HCT116 (cell line): Measurements from ENCODE around the gene SPTLC1. TPM values are rescaled to one million over a fixed set of nuclear protein-coding genes. Genes with fewer than 3 reads are reported as not detected.

Experiments used
- ATAC-seq: fragments of 200-7000 bp; cut with Tn5 transposase; 2 replicates; pipeline ENCODE4 v1.9.1; 2020; ENCODE audit warnings: mild to moderate bottlenecking, moderate library complexity
- BruUV-seq: library from RNA; stranded (reverse); fragments of 400-500 nt; replicated peaks from 2 replicates; lab custom pipeline; 2021; lab: Mats Ljungman, UMichigan
- CTCF ChIA-PET: fragments of 300-600 bp; sonication (Branson Sonifier 250); formaldehyde crosslinking; loops from one replicate; lab custom pipeline; 2021; ENCODE audit warnings: antibody characterized with exemption; lab: Charles Lee
- POLR2A ChIA-PET: fragments of 300-600, 350-600 bp; sonication (Branson Sonifier 250); formaldehyde crosslinking; loops from one replicate; lab custom pipeline; 2021; ENCODE audit warnings: antibody characterized with exemption; lab: Charles Lee
- RAD21 ChIA-PET, 2 experiments: fragments of 300-600 bp; sonication (Branson Sonifier 250); formaldehyde crosslinking; loops; one replicate each; lab custom pipeline; 2023; ENCODE audit warnings: low total read pairs in 2 of 2; ENCODE audit not compliant: uncharacterized antibody in 2 of 2, unreplicated experiment in 2 of 2, low non-redundant PET in 1 of 2; lab: Charles Lee
- DNase-seq: peaks from one replicate; pipeline ENCODE4 v3.0.0-alpha.2; 2010; ENCODE audit warnings: low read depth, low spot score
- H2AFZ ChIP-seq: fragments of 200-600 bp; shearing (Covaris generic), sonication (generic); 2 replicates; pipeline ENCODE4 v1.6.1; 2017; ENCODE audit warnings: low read depth, mixed run types, mixed read lengths, antibody characterized with exemption, low read length; ENCODE audit not compliant: poor library complexity, severe bottlenecking
- H3K27ac ChIP-seq: 2 replicates; pipeline ENCODE4 v1.5.1; 2012; ENCODE audit warnings: low read depth, low read length
- H3K27me3 ChIP-seq: fragments of 200-600 bp; sonication (generic); 2 replicates; pipeline ENCODE4 v1.6.1; 2016; ENCODE audit warnings: mixed run types, low read length, mixed read lengths; ENCODE audit not compliant: insufficient read depth
- H3K36me3 ChIP-seq, 2 experiments: fragments of 200-500 bp in 1 of 2; fragments of 200-600 bp in 1 of 2; sonication (Bioruptor generic) in 1 of 2; sonication (generic) in 1 of 2; 2 replicates each; pipeline versions ENCODE4 v1.5.1 to v1.6.1; 2014 to 2016; ENCODE audit warnings: low read length in 2 of 2, inconsistent platforms in 1 of 2, mixed read lengths in 1 of 2, mixed run types in 1 of 2; ENCODE audit not compliant: insufficient read depth in 2 of 2, control insufficient read depth in 1 of 2
- H3K4me1 ChIP-seq, 2 experiments: fragments of 200-600 bp in 1 of 2; sonication (generic) in 1 of 2; 2 replicates each; pipeline versions ENCODE4 v1.5.1 to v1.6.1; 2012 to 2017; ENCODE audit warnings: low read length in 2 of 2, inconsistent platforms in 1 of 2, mild to moderate bottlenecking in 1 of 2, mixed read lengths in 1 of 2, mixed run types in 1 of 2, moderate library complexity in 1 of 2; ENCODE audit not compliant: insufficient read depth in 2 of 2, control insufficient read depth in 1 of 2
- H3K4me2 ChIP-seq: fragments of 200-600 bp; sonication (generic); 2 replicates; pipeline ENCODE4 v1.6.1; 2017; ENCODE audit warnings: mixed run types, low read length, mixed read lengths
- H3K4me3 ChIP-seq, 2 experiments: fragments of 200-600 bp in 1 of 2; sonication (generic) in 1 of 2; replicated peaks in 1 of 2; 2 replicates each; pipeline ENCODE4 v1.5.1; 2011 to 2016; ENCODE audit warnings: low read length in 2 of 2, control low read depth in 1 of 2, low read depth in 1 of 2, mild to moderate bottlenecking in 1 of 2, mixed read lengths in 1 of 2, mixed run types in 1 of 2
- H3K79me2 ChIP-seq: fragments of 200-600 bp; sonication (generic); 2 replicates; pipeline ENCODE4 v1.6.1; 2017; ENCODE audit warnings: mild to moderate bottlenecking, mixed run types, low read length, moderate library complexity, mixed read lengths; ENCODE audit not compliant: insufficient read depth
- H3K9ac ChIP-seq: fragments of 200-600 bp; sonication (generic); 2 replicates; pipeline ENCODE4 v1.6.1; 2016; ENCODE audit warnings: low read length, mixed read lengths
- H3K9me2 ChIP-seq: fragments of 200-600 bp; sonication (generic), shearing (Covaris generic); 2 replicates; pipeline ENCODE4 v1.6.1; 2017; ENCODE audit warnings: mixed run types, mild to moderate bottlenecking, moderate library complexity; ENCODE audit not compliant: insufficient read depth
- H3K9me3 ChIP-seq, 2 experiments: fragments of 200-500 bp in 1 of 2; fragments of 200-600 bp in 1 of 2; sonication (Bioruptor generic) in 1 of 2; sonication (generic) in 1 of 2; 2 replicates each; pipeline ENCODE4 v1.6.1; 2014 to 2017; ENCODE audit warnings: low read length in 2 of 2, mixed read lengths in 2 of 2, inconsistent platforms in 1 of 2, low read depth in 1 of 2, mild to moderate bottlenecking in 1 of 2, mixed run types in 1 of 2, moderate library complexity in 1 of 2; ENCODE audit not compliant: control insufficient read depth in 1 of 2, insufficient read depth in 1 of 2
- H4K20me1 ChIP-seq: fragments of 200-600 bp; sonication (generic), shearing (Covaris generic); 2 replicates; pipeline ENCODE4 v1.6.1; 2017; ENCODE audit warnings: mixed run types, mild to moderate bottlenecking, moderate library complexity; ENCODE audit not compliant: insufficient read depth
- EZH2 ChIP-seq: fragments of 200-600 bp; sonication (generic); IDR thresholded peaks from 2 replicates; pipeline ENCODE4 v1.6.1; 2017; ENCODE audit warnings: antibody characterized with exemption, mixed run types
- EZH2phosphoT487 ChIP-seq: fragments of 200-600 bp; IDR thresholded peaks from 2 replicates; pipeline ENCODE4 v1.6.1; 2018; ENCODE audit warnings: antibody characterized with exemption, borderline replicate concordance
- FOSL1 ChIP-seq: IDR thresholded peaks from 2 replicates; pipeline ENCODE4 v1.6.1; 2012; ENCODE audit warnings: low read depth
- MAX ChIP-seq: IDR thresholded peaks from 2 replicates; pipeline ENCODE4 v1.6.1; 2012
- POLR2A ChIP-seq: IDR thresholded peaks from 2 replicates; pipeline ENCODE4 v1.7.0; 2011; ENCODE audit warnings: borderline replicate concordance; ENCODE audit not compliant: insufficient read depth, insufficient read length; ENCODE audit errors: extremely low read depth
- POLR2AphosphoS5 ChIP-seq: IDR thresholded peaks from 2 replicates; pipeline ENCODE4 v1.6.1; 2011; ENCODE audit warnings: mild to moderate bottlenecking, low read depth, low read length, moderate library complexity
- RAD21 ChIP-seq: IDR thresholded peaks from 2 replicates; pipeline ENCODE4 v1.6.1; 2012; ENCODE audit warnings: low read depth, mild to moderate bottlenecking
- TCF7L2 ChIP-seq: IDR thresholded peaks from 2 replicates; pipeline ENCODE4 v1.7.0; 2011; ENCODE audit warnings: borderline replicate concordance, inconsistent platforms; ENCODE audit not compliant: insufficient read depth, insufficient read length; ENCODE audit errors: extremely low read depth
- ZNF274 ChIP-seq: fragments of 200-500 bp; sonication (Bioruptor generic); IDR thresholded peaks from 2 replicates; pipeline ENCODE4 v1.6.1; 2014; ENCODE audit warnings: mild to moderate bottlenecking, low read depth, low read length, inconsistent platforms
- intact Hi-C: fragments of 100-400 bp; cut with micrococcal nuclease; formaldehyde crosslinking; loops from 2 replicates; pipeline ENCODE4 v1.10.0; 2022
- total RNA-seq: library from RNA; stranded (reverse); gene quantifications from one replicate; pipeline ENCODE4 v1.2.1, GENCODE V29; 2021; ENCODE audit not compliant: unreplicated experiment

SPTLC1 gene
- total RNA-seq, 1 experiment from 2014 or later: 81.7 TPM

- no peaks in the 10 kb centered on the region for H3K4me1 ChIP-seq
- H3K79me2 ChIP-seq: no peaks in the 10 kb centered on the region
- ChIA-PET CTCF (no interaction called here), RAD21 (no interaction called here), POLR2A (no interaction called here)
- peaks cover 3% of the 10 kb centered on the region; the same call in 1 of the 2 replicates for H3K27me3 ChIP-seq
- no peaks in the 10 kb centered on the region for H3K36me3 ChIP-seq
- H3K9me2 ChIP-seq: no peaks in the 10 kb centered on the region
- H3K27ac ChIP-seq: no peak overlapping the region
- ATAC-seq (no peak), DNase-seq (no peak)
- H3K4me2 ChIP-seq: no peak overlapping the region
- H3K9ac ChIP-seq: no peak overlapping the region
- H3K4me3 ChIP-seq: no peak overlapping the region
- no peaks in the 10 kb centered on the region for H4K20me1 ChIP-seq
- BruUV-seq: no TSS peak
- intact Hi-C loops: no loop called here
- TF ChIP-seq EZH2phosphoT487 (no peak), MAX (no peak), ZNF274 (no peak), POLR2AphosphoS5 (no peak), EZH2 (no peak), RAD21 (no peak), POLR2A (no peak), FOSL1 (no peak)
- no peaks in the 10 kb centered on the region for H3K9me3 ChIP-seq
- no peak overlapping the region for H2AFZ ChIP-seq
These were observed 120.8 kb downstream of the SPTLC1 start for GRCh38 chr9:91994422-91994821.

- no peak overlapping the region for H3K27ac ChIP-seq
- H2AFZ ChIP-seq: no peak overlapping the region
- ChIA-PET CTCF (no interaction called here), RAD21 (no interaction called here), POLR2A (no interaction called here)
- peaks cover 3% of the 10 kb centered on the region; the same call in 1 of the 2 replicates for H3K27me3 ChIP-seq
- H3K4me2 ChIP-seq: no peak overlapping the region
- no peaks in the 10 kb centered on the region for H4K20me1 ChIP-seq
- ATAC-seq (no peak), DNase-seq (no peak)
- intact Hi-C loops: no loop called here
- H3K4me3 ChIP-seq: no peak overlapping the region
- no peaks in the 10 kb centered on the region for H3K36me3 ChIP-seq
- H3K79me2 ChIP-seq: no peaks in the 10 kb centered on the region
- no peak for TF ChIP-seq TCF7L2
- TF ChIP-seq EZH2: no peak
- no peak for TF ChIP-seq FOSL1
- no peak for TF ChIP-seq POLR2A
- no peaks in the 10 kb centered on the region for H3K9me3 ChIP-seq
- BruUV-seq: no TSS peak
- no peaks in the 10 kb centered on the region for H3K4me1 ChIP-seq
- H3K9ac ChIP-seq: no peak overlapping the region
- no peaks in the 10 kb centered on the region for H3K9me2 ChIP-seq
These were observed 122.7 kb downstream of the SPTLC1 start for GRCh38 chr9:91992461-91993041.
